ENCODE measurements around the gene ZBTB45. TPM values are rescaled to one million over a fixed set of nuclear protein-coding genes. Genes with fewer than 3 reads are reported as not detected.

Gene ZBTB45
- total and polyA plus RNA-seq, 9 of the 15 experiments (the other 6 are each of a cell fraction or from before 2014, with no cell fraction given) = 0.08 to 16.1 (median 1.8) TPM

GRCh38 chr19:58543826-58544590 lies 24.4 kb upstream of the ZBTB45 start, which contains the start of gene TRIM28 (continued):
- TF ChIP-seq ZNF395 (CRISPR knock-in tag; IDR thresholded peaks at IDR 0.05) (0 out of 2 replicates have a peak, but pooled peaks have one; percentile 69), TFE3 (CRISPR knock-in tag; IDR thresholded peaks at IDR 0.05) (no peak), HMGN3 (IDR thresholded peaks at IDR 0.05; ENCODE audit: borderline replicate concordance, extremely low read depth, insufficient read length, low read depth, low read length) (peak; percentile 52), SRF (CRISPR knock-in tag; IDR thresholded peaks at IDR 0.05) (0 out of 4 replicates have a peak, but pooled peaks of 1 of the 2 experiments have one; percentile 22), THAP12 (CRISPR knock-in tag; IDR thresholded peaks at IDR 0.05) (peak; percentile 87), DLX4 (CRISPR knock-in tag; IDR thresholded peaks at IDR 0.05) (no peak), ZNF780A (CRISPR knock-in tag; IDR thresholded peaks at IDR 0.05) (no peak), SMARCA4 (IDR thresholded peaks at IDR 0.05) (0 out of 2 replicates have a peak, but pooled peaks have one; percentile 63), JUN (IDR thresholded peaks at IDR 0.05; ENCODE audit: borderline replicate concordance, low read depth, low read length) (no peak), JUN (CRISPR knock-in tag; IDR thresholded peaks at IDR 0.05; ENCODE audit: borderline replicate concordance) (no peak), CEBPG (CRISPR knock-in tag; IDR thresholded peaks at IDR 0.05) (no peak), CEBPG (tag; conservative IDR thresholded peaks at IDR 0.05 in 1 of 2, IDR thresholded peaks at IDR 0.05 in 1 of 2) (no peak), ZBTB8A (IDR thresholded peaks at IDR 0.05; ENCODE audit: partially characterized antibody) (no peak), ZNF444 (CRISPR knock-in tag; IDR thresholded peaks at IDR 0.05) (no peak), EP400 (IDR thresholded peaks at IDR 0.05) (peak; percentile 86), NCOA2 (IDR thresholded peaks at IDR 0.05; ENCODE audit: partially characterized antibody in 2 of 2) (no peak), MEF2A (IDR thresholded peaks at IDR 0.05; ENCODE audit: control insufficient read depth, low read depth, low read length) (no peak), RBM14 (IDR thresholded peaks at IDR 0.05; ENCODE audit: borderline replicate concordance, insufficient read depth, low read depth, low read length) (no peak), HMG20B (CRISPR knock-in tag; IDR thresholded peaks at IDR 0.05) (no peak)

Measured in K562 (cell line).